KOPT-K1 (cell line): ENCODE measurements around the gene TNNI3K.
"Not testable (repeated sequence)": the region's sequence is repeated elsewhere in the genome, so short reads cannot be mapped to it uniquely, and the experiment has no call there.

ENCODE experiments used
- H3K27ac ChIP-seq: fragments of 200-600 bp; sonication (generic); 2 replicates; pipeline ENCODE4 v1.5.1; 2016; ENCODE audit warnings: antibody characterized with exemption, mild to moderate bottlenecking, low read depth, low read length; ENCODE audit not compliant: poor library complexity, severe bottlenecking
- H3K36me3 ChIP-seq: fragments of 200-600 bp; sonication (generic); 2 replicates; pipeline ENCODE4 v1.5.1; 2017; ENCODE audit warnings: antibody characterized with exemption, mild to moderate bottlenecking, low read length, moderate library complexity; ENCODE audit not compliant: insufficient read depth
- H3K9me3 ChIP-seq: fragments of 200-600 bp; sonication (generic); 2 replicates; pipeline ENCODE4 v1.5.1; 2017; ENCODE audit warnings: antibody characterized with exemption, low read length, mild to moderate bottlenecking; ENCODE audit not compliant: insufficient read depth, poor library complexity, severe bottlenecking

The TNNI3K gene

DNA sequence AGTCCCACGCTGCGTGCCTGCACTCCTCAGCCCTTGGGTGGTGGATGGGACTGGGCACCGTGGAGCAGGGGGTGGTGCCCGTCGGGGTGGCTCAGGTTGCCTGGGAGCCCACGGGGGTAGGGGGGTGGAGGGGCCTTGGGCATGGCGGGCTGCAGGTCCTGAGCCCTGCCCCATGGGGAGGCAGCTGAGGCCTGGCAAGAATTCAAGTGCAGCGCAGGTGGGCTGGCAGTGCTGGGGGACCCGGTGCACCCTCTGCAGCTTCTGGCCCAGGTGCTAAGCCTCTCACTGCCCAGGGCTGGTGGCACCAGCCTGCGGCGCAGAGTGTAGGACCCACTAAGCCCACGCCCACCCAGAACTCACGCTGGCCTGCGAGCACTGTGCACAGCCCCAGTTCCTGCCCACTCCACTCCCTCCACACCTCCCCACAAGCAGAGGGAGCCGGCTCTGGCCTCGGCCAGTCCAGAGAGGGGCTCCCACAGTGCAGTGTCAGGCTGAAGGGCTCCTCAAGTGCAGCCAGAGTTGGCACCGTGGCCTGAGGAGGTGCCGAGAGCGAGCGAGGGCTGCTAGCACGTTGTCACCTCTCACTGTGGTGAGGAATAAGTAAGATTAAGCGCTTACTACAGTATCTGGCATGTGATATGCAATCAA is 12.8 kb downstream of the TNNI3K start:
- no peaks in the 10 kb centered on the region for H3K9me3 ChIP-seq
- no peaks in the 10 kb centered on the region for H3K36me3 ChIP-seq
- no peak overlapping the region for H3K27ac ChIP-seq

- H3K9me3 ChIP-seq, H3K36me3 ChIP-seq, H3K27ac ChIP-seq: not testable (repeated sequence)
These were observed 18.1 kb downstream of the TNNI3K start for GRCh38 chr1:74253243-74253824.

- no peaks in the 10 kb centered on the region for H3K9me3 ChIP-seq
- no peaks in the 10 kb centered on the region for H3K36me3 ChIP-seq
- H3K27ac ChIP-seq: no peak overlapping the region
These were observed 30.8 kb downstream of the TNNI3K start for GRCh38 chr1:74266001-74266400.

DNA sequence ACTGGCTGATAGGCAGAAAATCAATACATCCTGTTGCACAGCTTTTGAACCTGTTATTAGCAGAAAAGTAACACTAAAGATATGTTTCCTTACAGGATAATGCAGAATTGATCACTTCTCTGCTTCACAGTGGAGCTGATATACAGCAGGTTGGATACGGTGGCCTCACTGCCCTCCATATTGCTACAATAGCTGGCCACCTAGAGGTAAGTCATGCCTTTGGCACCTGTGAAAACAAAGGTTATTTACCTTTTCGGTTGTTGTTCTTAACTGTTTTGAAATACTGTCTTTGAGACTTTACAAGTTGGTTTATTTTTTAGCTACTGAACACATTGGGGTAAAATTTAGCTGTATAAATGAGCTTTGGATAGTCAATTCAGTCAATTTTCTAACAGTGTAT is 36.3 kb downstream of the TNNI3K start:
- Histone ChIP-seq H3K27ac (no peak overlapping the region), H3K9me3 (peaks cover 6% of the 10 kb centered on the region), H3K36me3 (no peaks in the 10 kb centered on the region)

DNA sequence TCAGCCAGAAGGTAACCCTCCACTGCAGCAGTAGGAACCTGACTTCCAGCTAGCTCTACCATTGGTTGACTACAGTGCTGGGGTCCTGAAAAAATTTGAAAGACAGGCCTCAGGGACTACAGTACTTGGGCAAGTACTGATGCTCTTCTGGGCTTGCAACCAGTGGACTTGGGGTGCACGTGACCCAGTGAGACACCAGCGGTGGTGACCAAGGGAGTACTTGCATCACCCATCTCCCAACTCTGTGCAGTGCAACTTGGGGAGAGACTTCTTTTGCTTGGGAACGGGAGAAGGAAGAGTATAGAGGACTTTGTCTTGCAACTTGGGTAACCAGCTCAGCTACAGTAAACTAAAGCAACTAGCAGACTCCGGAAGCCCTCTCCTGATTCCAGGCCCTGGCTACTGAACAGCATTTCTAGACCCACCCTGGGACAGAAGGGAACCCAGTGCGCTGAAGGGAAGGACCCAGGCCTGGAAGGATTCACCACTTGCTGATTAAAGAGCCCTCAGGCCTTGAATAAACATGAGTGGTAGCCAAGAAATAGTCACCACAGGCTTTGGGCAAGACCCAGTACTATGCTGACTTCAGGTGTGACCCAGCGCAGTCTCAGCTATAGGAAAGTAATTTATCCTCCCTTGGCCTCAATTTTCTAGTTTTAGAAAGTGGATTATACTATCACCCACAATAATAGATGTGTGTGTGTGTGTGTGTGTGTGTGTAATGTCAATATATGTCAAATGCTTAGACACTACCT is 45.6 kb downstream of the TNNI3K start:
- Histone ChIP-seq H3K36me3 (no peaks in the 10 kb centered on the region), H3K27ac (no peak overlapping the region), H3K9me3 (no peaks in the 10 kb centered on the region)

GRCh38 chr1:74286414-74286813 is 51.2 kb downstream of the TNNI3K start:
- no peaks in the 10 kb centered on the region for H3K9me3 ChIP-seq
- no peak overlapping the region for H3K27ac ChIP-seq
- H3K36me3 ChIP-seq: no peaks in the 10 kb centered on the region

GRCh38 chr1:74314438-74314837 is 79.3 kb downstream of the TNNI3K start:
- Histone ChIP-seq H3K36me3 (no peaks in the 10 kb centered on the region), H3K9me3 (no peaks in the 10 kb centered on the region), H3K27ac (no peak overlapping the region)

DNA sequence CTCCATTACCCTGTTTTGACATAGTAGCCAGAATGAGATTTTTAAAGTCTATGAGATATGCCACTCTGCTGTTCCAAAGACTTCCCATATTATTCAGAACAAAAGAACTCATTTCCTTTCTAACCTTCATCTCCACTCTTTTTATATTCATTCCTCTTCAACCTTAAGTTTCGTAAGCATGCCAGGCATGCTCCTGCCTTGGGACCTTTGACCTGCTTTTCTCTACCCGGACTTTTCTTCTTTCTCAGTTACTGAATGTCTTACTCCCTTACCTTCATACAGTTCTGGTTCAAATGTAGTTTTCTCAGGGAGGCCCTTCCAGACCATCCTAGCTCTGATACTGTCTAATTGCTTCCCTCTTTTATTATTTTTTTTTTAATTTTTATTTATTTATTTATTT is 81.1 kb downstream of the TNNI3K start:
- H3K36me3 ChIP-seq: no peaks in the 10 kb centered on the region

GRCh38 chr1:74317663-74318062 is 82.5 kb downstream of the TNNI3K start:
- Histone ChIP-seq H3K9me3 (no peaks in the 10 kb centered on the region), H3K36me3 (no peaks in the 10 kb centered on the region), H3K27ac (no peak overlapping the region)

More for the DNA sequence above, 81.1 kb downstream of the TNNI3K start:
- no peaks in the 10 kb centered on the region for H3K9me3 ChIP-seq
- no peak overlapping the region for H3K27ac ChIP-seq

DNA sequence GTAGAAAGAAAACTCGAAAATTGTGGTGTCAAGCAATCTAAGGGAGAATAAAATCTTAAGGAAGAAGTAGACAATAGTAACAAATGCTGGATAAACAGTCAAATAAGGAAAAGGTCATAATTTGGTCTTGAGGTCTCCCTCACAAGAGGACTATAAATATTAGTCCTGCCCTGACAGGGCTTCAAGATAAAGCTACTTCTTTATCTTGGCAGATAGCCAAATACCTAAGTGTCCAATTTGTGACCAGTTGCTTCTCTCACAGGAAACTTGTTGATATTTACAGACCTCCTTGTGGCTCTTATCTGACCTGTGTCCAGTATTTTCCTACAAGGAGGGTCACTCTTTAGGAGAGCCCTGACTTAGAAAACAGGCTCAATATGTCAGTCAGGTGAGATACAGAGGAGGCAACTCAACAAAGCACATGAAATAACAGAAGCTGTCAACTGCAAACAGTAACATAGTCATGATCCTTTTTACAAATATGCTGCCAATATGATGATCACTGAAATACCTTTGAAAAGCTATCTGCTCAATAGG is 88.8 kb downstream of the TNNI3K start:
- Histone ChIP-seq H3K36me3 (no peaks in the 10 kb centered on the region), H3K9me3 (no peaks in the 10 kb centered on the region), H3K27ac (no peak overlapping the region)

- no peak overlapping the region for H3K27ac ChIP-seq
- no peaks in the 10 kb centered on the region for H3K36me3 ChIP-seq
- H3K9me3 ChIP-seq: no peaks in the 10 kb centered on the region
These were observed 89.7 kb downstream of the TNNI3K start for GRCh38 chr1:74324684-74325448.

DNA sequence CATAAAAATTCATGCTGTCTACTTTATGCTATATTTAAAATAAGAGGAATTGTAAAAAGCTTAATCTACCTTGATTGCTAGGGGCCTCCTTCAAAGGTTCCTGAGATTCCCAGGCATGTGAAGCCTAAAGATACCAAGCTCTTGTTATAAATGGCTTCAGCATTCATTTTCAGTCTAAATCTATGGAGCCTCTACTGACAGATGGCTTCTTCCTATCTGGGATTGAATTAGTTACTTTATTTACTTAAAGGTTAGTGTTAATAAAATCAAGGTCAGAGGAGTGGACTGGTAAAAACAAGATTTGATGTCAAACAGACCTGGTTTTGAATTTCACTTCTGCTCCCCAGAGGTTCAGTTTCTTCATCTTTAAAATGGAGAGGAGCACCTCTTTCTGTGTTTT is 93.7 kb downstream of the TNNI3K start:
- H3K9me3 ChIP-seq: no peaks in the 10 kb centered on the region
- no peak overlapping the region for H3K27ac ChIP-seq
- no peaks in the 10 kb centered on the region for H3K36me3 ChIP-seq

DNA sequence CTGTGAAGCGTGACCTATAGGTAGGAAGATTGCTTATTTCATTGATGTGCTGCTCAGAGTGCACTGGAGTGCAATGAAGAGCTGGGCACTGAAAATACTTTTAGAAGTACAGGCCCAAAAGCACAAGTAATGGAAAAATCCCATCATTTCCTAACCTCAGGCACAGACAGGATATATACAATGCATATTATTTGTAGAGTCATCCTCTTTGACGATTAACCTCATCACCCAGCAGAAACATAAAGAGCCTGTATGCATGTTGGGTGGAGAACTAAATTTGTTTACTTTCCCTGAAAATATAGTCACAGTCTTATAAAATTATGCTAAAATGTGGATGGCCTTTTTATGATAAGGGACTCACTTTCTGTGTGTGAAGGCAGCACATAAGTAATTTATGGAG is 98.1 kb downstream of the TNNI3K start:
- no peak overlapping the region for H3K27ac ChIP-seq
- no peaks in the 10 kb centered on the region for H3K36me3 ChIP-seq
- H3K9me3 ChIP-seq: no peaks in the 10 kb centered on the region

GRCh38 chr1:74334147-74334546 is 99.0 kb downstream of the TNNI3K start:
- Histone ChIP-seq H3K9me3 (no peaks in the 10 kb centered on the region), H3K36me3 (no peaks in the 10 kb centered on the region), H3K27ac (no peak overlapping the region)

GRCh38 chr1:74340656-74341055 is 105.5 kb downstream of the TNNI3K start:
- no peaks in the 10 kb centered on the region for H3K36me3 ChIP-seq

More at GRCh38 chr1:74340656-74341055, 105.5 kb downstream of the TNNI3K start:
- Histone ChIP-seq H3K27ac (no peak overlapping the region), H3K9me3 (no peaks in the 10 kb centered on the region)
